HG03354 (cell line): ENCODE data around the gene OS9.

Experiments used
- ATAC-seq: cut with Tn5 transposase; IDR thresholded peaks from one replicate; pipeline ENCODE4 v1.9.1; 2021; ENCODE audit warnings: mild to moderate bottlenecking; ENCODE audit not compliant: unreplicated experiment, poor library complexity, severe bottlenecking

The OS9 gene

DNA sequence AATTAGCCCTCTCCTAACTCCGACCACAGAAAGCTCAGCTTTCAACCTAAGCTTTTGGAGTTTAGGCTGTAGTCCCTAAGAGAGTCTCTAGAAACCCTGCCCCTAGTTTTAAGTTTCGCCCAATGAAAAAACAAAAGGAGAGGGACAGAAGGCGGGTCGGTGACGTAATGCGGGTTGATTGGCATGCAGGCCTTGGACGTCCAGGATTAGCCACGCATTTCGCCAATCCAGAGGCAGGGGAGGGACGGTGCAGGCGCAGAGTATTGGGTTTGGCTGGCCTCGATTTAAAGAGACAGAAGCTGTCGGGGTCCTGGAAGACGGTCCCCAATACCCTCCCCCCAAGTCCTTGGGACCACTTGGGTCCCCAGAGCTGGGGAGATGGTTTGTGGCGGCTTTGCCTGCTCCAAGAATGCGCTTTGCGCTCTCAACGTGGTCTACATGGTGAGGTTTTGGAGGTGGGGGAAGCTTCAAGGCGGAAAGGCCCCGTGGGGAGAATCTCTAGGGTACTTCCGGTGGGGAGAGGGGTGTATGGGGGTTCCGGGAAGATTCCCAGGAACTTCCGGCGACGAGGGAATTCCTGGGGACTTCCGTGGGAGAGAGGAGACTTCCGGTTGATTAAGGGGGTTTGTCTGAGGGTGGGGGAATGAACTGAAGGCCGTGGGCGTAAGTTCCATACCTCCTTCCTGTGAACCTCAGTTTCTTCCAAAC lies 51.0 kb downstream of the OS9 start, which contains the start of gene TSPAN31:
Gene TSPAN31 (plus strand): TSS at position 263 of the 708 bp plus-strand sequence. CDS start 116 bp downstream, at position 379.
- ATAC-seq: peak; percentile 86

- no peak for ATAC-seq
Observed at GRCh38 chr12:57745485-57745881, 51.6 kb downstream of the OS9 start.

- no peak for ATAC-seq
Observed at GRCh38 chr12:57746025-57746424, 52.1 kb downstream of the OS9 start.

- no peak for ATAC-seq
Observed at GRCh38 chr12:57749061-57749460, 55.1 kb downstream of the OS9 start.

DNA sequence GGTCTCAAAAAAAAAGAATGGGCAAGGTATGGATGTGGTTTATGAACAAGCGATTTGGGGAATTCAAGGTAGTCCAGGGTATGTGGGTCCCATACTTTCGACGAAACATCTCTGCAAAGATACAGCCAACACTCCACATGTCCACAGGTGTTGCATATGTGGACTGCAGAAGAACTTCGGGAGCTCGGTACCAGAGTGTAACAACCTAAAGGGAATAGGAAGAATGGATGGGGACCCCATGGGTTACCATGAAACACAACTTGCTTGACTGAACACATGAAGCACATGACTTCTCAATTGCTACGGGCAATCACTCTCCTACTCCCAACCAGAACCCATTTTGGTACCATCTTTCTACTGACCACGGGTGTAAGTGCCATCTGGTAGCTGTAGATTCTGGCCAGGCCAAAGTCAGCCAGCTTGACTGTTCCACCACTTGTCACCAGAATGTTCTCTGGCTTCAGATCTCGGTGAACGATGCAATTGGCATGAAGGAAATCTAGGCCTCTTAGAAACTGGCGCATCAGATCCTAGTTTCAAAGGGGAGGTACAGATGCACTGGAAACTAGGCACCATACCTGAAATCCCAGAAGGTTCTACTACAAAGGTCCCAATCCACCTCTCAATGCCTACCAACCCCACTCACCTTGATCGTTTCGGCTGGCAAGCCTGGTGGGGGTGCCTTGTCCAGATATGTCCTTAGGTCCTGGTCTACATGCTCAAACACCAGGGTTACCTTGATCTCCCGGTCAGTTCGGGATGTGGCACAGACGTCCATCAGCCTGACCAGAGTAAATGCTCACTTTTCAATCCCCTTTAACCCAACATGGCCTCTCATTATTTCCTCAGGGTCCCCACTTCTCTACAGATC lies 56.9 kb downstream of the OS9 start:
- ATAC-seq: no peak

- no peak for ATAC-seq
Observed at GRCh38 chr12:57751432-57751787, 57.5 kb downstream of the OS9 start.

- peak; percentile 76 for ATAC-seq
Observed at GRCh38 chr12:57751788-57752667, 58.1 kb downstream of the OS9 start, which contains the start of gene CDK4. Gene CDK4 (minus strand): TSS chr12:57752310. CDS start chr12:57751717, 593 bp downstream.

DNA sequence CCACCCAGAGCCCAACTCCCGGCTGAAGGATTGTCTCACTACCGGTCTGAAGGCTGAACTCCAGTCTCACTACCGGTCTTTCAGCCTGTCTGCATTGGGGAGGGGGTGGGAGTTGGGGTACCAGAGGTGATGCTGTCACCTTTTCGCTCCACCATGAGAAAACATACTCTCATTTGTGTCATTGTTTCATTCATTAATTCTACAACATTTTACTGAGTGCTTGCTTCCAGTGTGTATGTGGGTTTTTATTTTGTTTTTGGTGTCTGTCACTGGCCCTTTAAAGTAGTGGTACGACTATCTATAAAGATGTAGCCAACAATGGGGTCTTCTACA lies 58.7 kb downstream of the OS9 start:
- no peak for ATAC-seq

- ATAC-seq: no peak
Observed at GRCh38 chr12:57753756-57754337, 59.9 kb downstream of the OS9 start.

DNA sequence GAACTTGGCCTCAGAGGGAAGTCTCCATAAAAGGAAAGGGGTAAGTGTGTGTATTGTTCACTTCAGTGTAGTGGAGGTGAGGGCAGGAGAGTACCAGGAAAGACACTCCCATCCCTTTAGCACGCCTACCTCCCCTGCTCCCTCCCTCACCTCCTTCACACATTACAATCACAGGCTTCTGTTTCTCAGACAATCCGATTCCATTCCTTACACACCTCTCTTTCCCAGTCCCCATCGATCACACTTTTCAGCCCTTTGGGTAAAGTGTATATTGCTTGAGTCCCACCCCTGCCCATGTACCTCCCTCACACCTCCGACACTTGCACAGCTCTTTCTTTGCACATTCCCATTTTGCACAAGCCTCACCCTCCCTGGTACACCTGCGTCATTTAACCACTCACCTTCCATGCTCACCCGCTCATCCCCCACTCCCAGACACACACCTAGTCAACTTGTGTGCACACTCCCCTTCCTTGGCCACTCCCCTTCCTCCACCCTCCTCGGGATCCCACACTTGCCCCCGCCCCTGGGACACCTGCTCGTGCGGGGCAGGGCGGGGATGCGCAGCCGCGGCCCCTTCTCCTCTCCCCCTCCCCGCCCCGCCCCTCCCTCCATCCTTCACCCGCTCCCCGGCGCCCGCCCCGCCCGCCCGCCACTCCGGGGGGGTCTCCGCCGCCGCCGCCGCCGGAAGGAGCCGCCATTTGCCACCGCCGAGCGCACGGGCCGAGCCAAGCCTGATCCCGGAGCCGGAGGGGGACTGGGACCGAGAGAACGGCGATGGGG lies 60.7 kb downstream of the OS9 start, which contains the start of gene MARCHF9:
Gene MARCHF9 (plus strand): TSS at position 693 of the 783 bp plus-strand sequence. CDS start 426 bp downstream, outside the sequence.
- peak; percentile 35 for ATAC-seq

- ATAC-seq: no peak
Observed at GRCh38 chr12:57755194-57755453, 61.2 kb downstream of the OS9 start.

GRCh38 chr12:57755454-57756372 lies 61.8 kb downstream of the OS9 start:
- ATAC-seq: no peak

DNA sequence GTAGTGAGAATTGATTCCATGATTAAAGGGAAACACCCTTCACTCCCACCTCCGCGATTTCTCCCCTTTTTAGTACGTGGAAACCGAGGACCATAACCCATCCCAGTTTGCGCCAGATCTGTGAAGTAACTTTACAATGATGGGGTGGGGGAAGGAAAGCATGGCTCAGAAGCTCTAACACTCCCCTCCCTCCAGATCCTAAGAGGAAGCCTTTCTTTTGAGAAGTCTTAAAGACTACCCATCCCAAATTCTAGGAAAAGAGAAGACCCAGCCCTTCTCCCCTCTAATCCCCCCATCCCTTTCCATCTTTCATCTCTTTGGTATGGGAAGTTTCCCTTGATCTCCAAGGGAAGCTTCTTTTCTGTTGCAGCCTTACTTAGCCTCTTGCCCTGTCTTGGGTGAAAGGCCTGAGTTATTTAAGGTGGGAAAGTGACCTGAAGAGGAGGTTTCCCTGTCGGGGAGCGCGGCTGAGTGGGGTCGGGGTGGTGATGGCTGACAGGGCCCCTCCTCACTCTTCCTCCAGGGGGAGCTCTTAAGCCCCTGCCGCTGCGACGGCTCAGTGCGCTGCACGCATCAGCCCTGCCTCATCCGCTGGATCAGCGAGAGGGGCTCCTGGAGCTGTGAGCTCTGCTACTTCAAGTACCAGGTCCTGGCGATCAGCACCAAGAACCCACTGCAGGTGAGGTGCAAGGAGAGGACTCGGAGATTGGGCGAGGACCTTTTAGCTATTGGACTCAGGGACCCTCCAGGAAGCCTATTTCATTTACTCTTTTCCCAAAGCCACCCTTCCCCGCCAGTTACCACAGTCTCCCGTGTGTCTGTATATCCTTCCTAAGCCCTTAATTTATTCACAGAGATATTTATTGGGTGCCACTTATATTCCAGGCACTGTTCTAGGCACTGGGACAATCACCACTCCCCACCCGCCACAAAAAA lies 62.7 kb downstream of the OS9 start:
- ATAC-seq: peak; percentile 30

GRCh38 chr12:57757771-57758170 lies 63.8 kb downstream of the OS9 start:
- ATAC-seq: no peak

- ATAC-seq: no peak
Observed at GRCh38 chr12:57758552-57759359, 64.8 kb downstream of the OS9 start.

DNA sequence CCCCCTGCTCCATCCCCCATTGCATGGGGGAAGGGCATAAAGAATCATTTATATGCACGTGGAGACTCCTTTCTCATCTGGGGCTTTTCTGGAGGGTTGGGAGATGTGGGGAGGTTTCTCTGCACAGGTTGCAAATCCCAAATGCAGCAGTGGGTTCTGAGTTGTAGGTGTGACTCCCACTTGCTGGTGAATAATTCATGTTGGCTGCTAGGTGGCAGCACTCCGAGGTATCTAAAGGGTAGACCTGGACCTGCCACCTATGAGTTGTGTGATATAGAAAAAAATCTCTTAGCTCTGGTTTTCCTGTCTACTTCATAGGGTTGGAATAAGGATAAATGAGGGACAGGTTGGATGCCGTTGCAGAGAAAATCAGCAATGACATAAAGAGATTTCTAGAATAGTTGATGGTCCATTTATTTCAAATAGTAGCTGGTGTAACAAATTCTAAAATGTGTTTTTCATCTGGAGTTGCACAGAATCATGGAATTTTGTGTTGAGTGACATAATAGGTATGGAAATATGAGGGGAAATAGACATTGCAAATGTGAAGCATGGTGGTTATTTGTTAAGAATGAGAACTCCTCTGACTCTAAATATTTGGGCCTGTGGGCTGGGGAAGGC lies 65.5 kb downstream of the OS9 start:
- ATAC-seq: peak; percentile 28
